SH-SY5Y (cell line): ENCODE measurements around the gene CCT2.

ENCODE experiments used
- GATA2 ChIP-seq: IDR thresholded peaks from 2 replicates; pipeline ENCODE4 v1.6.1; 2011; ENCODE audit warnings: mild to moderate bottlenecking, low read depth, low read length
- GATA3 ChIP-seq: IDR thresholded peaks from 2 replicates; pipeline ENCODE4 v1.6.1; 2011; ENCODE audit warnings: low read depth, mild to moderate bottlenecking, low read length, moderate library complexity

DNA sequence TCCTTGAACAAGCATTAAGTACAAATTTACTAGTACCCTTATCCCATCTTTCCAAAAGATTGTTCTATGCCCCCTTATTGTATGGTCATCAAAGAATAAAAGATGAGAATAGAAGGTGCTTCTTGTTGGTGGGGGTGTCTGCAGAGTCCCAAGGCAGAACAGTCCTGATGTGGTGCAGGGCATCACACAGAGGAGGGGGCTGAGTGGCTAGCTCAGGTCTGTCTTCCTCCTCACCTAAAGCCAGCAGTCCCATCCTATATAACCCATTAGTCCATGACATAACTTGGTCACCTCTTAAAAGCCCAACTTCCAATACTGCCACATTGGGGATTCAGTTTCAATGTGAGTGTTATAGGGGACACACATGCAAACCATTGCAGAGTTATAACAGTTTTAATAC, 15.5 kb downstream of the CCT2 start:
- no peak for TF ChIP-seq GATA2
- no peak for TF ChIP-seq GATA3
